Neuronal stem cell (in vitro differentiated cells): ENCODE measurements around the gene ELF5.

ENCODE experiments used
- DNase-seq: peaks from one replicate; pipeline ENCODE4 v3.0.0-alpha.2; 2013; ENCODE audit warnings: low spot score
- H2AFZ ChIP-seq: one replicate; pipeline ENCODE4 v1.6.1; 2013; ENCODE audit warnings: mild to moderate bottlenecking, low read length, inconsistent platforms
- H2AK5ac ChIP-seq: 2 replicates; pipeline ENCODE4 v1.6.1; 2013; ENCODE audit warnings: low read depth, mild to moderate bottlenecking, inconsistent platforms, low read length, moderate library complexity, mixed read lengths
- H2BK120ac ChIP-seq: 2 replicates; pipeline ENCODE4 v1.6.1; 2013; ENCODE audit warnings: low read depth, mild to moderate bottlenecking, inconsistent platforms, low read length, moderate library complexity, mixed read lengths
- H2BK12ac ChIP-seq: one replicate; pipeline ENCODE4 v1.6.1; 2013; ENCODE audit warnings: low read length, inconsistent platforms
- H2BK15ac ChIP-seq: 2 replicates; pipeline ENCODE4 v1.6.1; 2013; ENCODE audit warnings: mild to moderate bottlenecking, low read length, inconsistent platforms, mixed read lengths
- H2BK5ac ChIP-seq: one replicate; pipeline ENCODE4 v1.6.1; 2013; ENCODE audit warnings: inconsistent platforms, mild to moderate bottlenecking, low read length, moderate library complexity
- H3K14ac ChIP-seq: one replicate; pipeline ENCODE4 v1.6.1; 2013; ENCODE audit warnings: low read length, inconsistent platforms
- H3K18ac ChIP-seq: 2 replicates; pipeline ENCODE4 v1.6.1; 2013; ENCODE audit warnings: low read length, inconsistent platforms
- H3K23ac ChIP-seq: 2 replicates; pipeline ENCODE4 v1.6.1; 2013; ENCODE audit warnings: low read depth, mild to moderate bottlenecking, mixed read lengths, low read length, inconsistent platforms; ENCODE audit not compliant: poor library complexity
- H3K27ac ChIP-seq: replicated peaks from 3 replicates; pipeline ENCODE4 v1.5.1; 2013; ENCODE audit warnings: low read length, inconsistent platforms
- H3K27me3 ChIP-seq, 3 experiments: 2 replicates each; pipeline ENCODE4 v1.6.1; 2013; ENCODE audit warnings: low read length in 3 of 3, mild to moderate bottlenecking in 2 of 3, inconsistent platforms in 1 of 3, low read depth in 1 of 3, mixed read lengths in 1 of 3, moderate library complexity in 1 of 3; ENCODE audit not compliant: control insufficient read depth in 3 of 3, insufficient read depth in 3 of 3
- H3K36me3 ChIP-seq, 2 donors: replicated peaks in 1 of 2; 2 replicates each; pipeline ENCODE4 v1.6.1; 2013; ENCODE audit warnings: low read length in 2 of 2; ENCODE audit not compliant: control insufficient read depth in 2 of 2, insufficient read depth in 2 of 2
- H3K4ac ChIP-seq: 2 replicates; pipeline ENCODE4 v1.6.1; 2013; ENCODE audit warnings: inconsistent platforms, mild to moderate bottlenecking, low read length, moderate library complexity
- H3K4me1 ChIP-seq, 2 donors: 1 replicate in 1 of 2; 2 replicates in 1 of 2; pipeline ENCODE4 v1.6.1; 2013; ENCODE audit warnings: low read length in 2 of 2, low read depth in 1 of 2; ENCODE audit not compliant: control insufficient read depth in 2 of 2, insufficient read depth in 1 of 2
- H3K4me2 ChIP-seq: one replicate; pipeline ENCODE4 v1.6.1; 2013; ENCODE audit warnings: mild to moderate bottlenecking, low read length, inconsistent platforms; ENCODE audit not compliant: insufficient read depth, poor library complexity, severe bottlenecking
- H3K4me3 ChIP-seq, 2 donors: 2 replicates each; pipeline ENCODE4 v1.5.1; 2013; ENCODE audit warnings: low read length in 2 of 2, mild to moderate bottlenecking in 2 of 2, inconsistent platforms in 1 of 2, moderate library complexity in 1 of 2
- H3K79me1 ChIP-seq: one replicate; pipeline ENCODE4 v1.6.1; 2013; ENCODE audit warnings: low read depth, mild to moderate bottlenecking, inconsistent platforms, low read length, moderate library complexity
- H3K9ac ChIP-seq: one replicate; pipeline ENCODE4 v1.6.1; 2013; ENCODE audit warnings: mild to moderate bottlenecking, low read depth, low read length, inconsistent platforms; ENCODE audit not compliant: poor library complexity
- H3K9me3 ChIP-seq, 2 donors: replicated peaks in 1 of 2; 2 replicates each; pipeline versions ENCODE3 to v1.6.1; 2013; ENCODE audit warnings: low read length in 2 of 2, mild to moderate bottlenecking in 2 of 2, inconsistent platforms in 1 of 2, low read depth in 1 of 2, mixed read lengths in 1 of 2, moderate library complexity in 1 of 2; ENCODE audit not compliant: control insufficient read depth in 2 of 2, insufficient read depth in 1 of 2
- H4K8ac ChIP-seq: one replicate; pipeline ENCODE4 v1.6.1; 2013; ENCODE audit warnings: low read depth, mild to moderate bottlenecking, inconsistent platforms, low read length, moderate library complexity
- H4K91ac ChIP-seq: one replicate; pipeline ENCODE4 v1.6.1; 2013; ENCODE audit warnings: low read length, low read depth, mild to moderate bottlenecking, inconsistent platforms; ENCODE audit not compliant: poor library complexity
- WGBS, 2 donors: extraction: QIAGEN DNeasy Blood & Tissue Kit; methylation state at CpG; one replicate each; pipeline ENCODE4 v1.1.7; 2013; ENCODE audit warnings: missing lambda C conversion rate in 2 of 2, mixed read lengths in 1 of 2; ENCODE audit not compliant: insufficient read length in 2 of 2, insufficient replicate concordance in 1 of 2; ENCODE audit errors: extremely low coverage in 2 of 2; 5-methylcytosine and 5-hydroxymethylcytosine counted together

Gene ELF5

GRCh38 chr11:34519595-34520235, 6.1 kb upstream of the ELF5 start:
- H3K14ac ChIP-seq: no peak overlapping the region
- H3K4ac ChIP-seq: no peak overlapping the region
- no peak overlapping the region for H2AFZ ChIP-seq
- no peaks in the 10 kb centered on the region for H3K4me1 ChIP-seq
- no peak overlapping the region for H2BK120ac ChIP-seq
- H2AK5ac ChIP-seq: no peak overlapping the region
- no peak overlapping the region for H3K23ac ChIP-seq
- no peaks in the 10 kb centered on the region for H3K36me3 ChIP-seq
- H3K9ac ChIP-seq: no peak overlapping the region
- DNase-seq: no peak
- H3K4me2 ChIP-seq: no peak overlapping the region
- no peak overlapping the region for H3K27ac ChIP-seq
- no peak overlapping the region for H4K91ac ChIP-seq
- no CpG with 5 or more reads among the region's 2 CpGs for WGBS, 2 donors
- no peak overlapping the region for H3K18ac ChIP-seq
- no peak overlapping the region for H3K4me3 ChIP-seq
- no peaks in the 10 kb centered on the region for H3K79me1 ChIP-seq
- H4K8ac ChIP-seq: no peak overlapping the region
- peaks cover 0 to 19% (median 0%) of the 10 kb centered on the region in 3 experiments for H3K27me3 ChIP-seq
- no peak overlapping the region for H2BK12ac ChIP-seq
- H2BK5ac ChIP-seq: no peak overlapping the region
- H3K9me3 ChIP-seq: no peaks in the 10 kb centered on the region
- no peak overlapping the region for H2BK15ac ChIP-seq

- DNase-seq: no peak
These were observed 2.9 kb upstream of the ELF5 start for GRCh38 chr11:34516247-34517040.

GRCh38 chr11:34514597-34514996, 1.0 kb upstream of the ELF5 start:
- WGBS, 2 donors: no CpG with 5 or more reads among the region's 7 CpGs
- Histone ChIP-seq H3K4me1 (peaks cover 0 to 6% of the 10 kb centered on the region in 2 donors), H3K23ac (no peak overlapping the region), H3K4me3 (no peak overlapping the region), H3K36me3 (no peaks in the 10 kb centered on the region), H3K4me2 (no peak overlapping the region), H3K79me1 (no peaks in the 10 kb centered on the region), H2BK15ac (no peak overlapping the region), H2AFZ (no peak overlapping the region), H3K27me3 (peaks cover 0 to 8% (median 0%) of the 10 kb centered on the region in 3 experiments), H2AK5ac (no peak overlapping the region), H3K4ac (no peak overlapping the region), H2BK5ac (no peak overlapping the region), H3K18ac (no peak overlapping the region), H4K8ac (no peak overlapping the region), H3K9ac (no peak overlapping the region), H2BK12ac (no peak overlapping the region), H3K9me3 (no peaks in the 10 kb centered on the region), H4K91ac (no peak overlapping the region), H3K27ac (no peak overlapping the region), H2BK120ac (no peak overlapping the region), H3K14ac (no peak overlapping the region)
- no peak for DNase-seq

More at GRCh38 chr11:34516247-34517040, 2.9 kb upstream of the ELF5 start:
- H4K8ac ChIP-seq: no peak overlapping the region
- no peak overlapping the region for H2BK120ac ChIP-seq
- H2BK15ac ChIP-seq: no peak overlapping the region
- H3K9ac ChIP-seq: no peak overlapping the region
- no peak overlapping the region for H2BK12ac ChIP-seq
- peaks cover 0 to 5% of the 10 kb centered on the region in 2 donors for H3K4me1 ChIP-seq
- H2AFZ ChIP-seq: no peak overlapping the region
- no CpG with 5 or more reads among the region's 6 CpGs for WGBS, 2 donors
- H3K18ac ChIP-seq: no peak overlapping the region
- no peak overlapping the region for H4K91ac ChIP-seq
- no peak overlapping the region for H3K23ac ChIP-seq
- H3K4me2 ChIP-seq: no peak overlapping the region
- H3K14ac ChIP-seq: no peak overlapping the region
- H3K9me3 ChIP-seq: no peaks in the 10 kb centered on the region
- no peak overlapping the region for H3K4ac ChIP-seq
- no peaks in the 10 kb centered on the region for H3K79me1 ChIP-seq
- peaks cover 0 to 5% (median 0%) of the 10 kb centered on the region in 3 experiments for H3K27me3 ChIP-seq
- no peak overlapping the region for H2BK5ac ChIP-seq
- H3K27ac ChIP-seq: no peak overlapping the region
- no peaks in the 10 kb centered on the region for H3K36me3 ChIP-seq
- no peak overlapping the region for H2AK5ac ChIP-seq
- no peak overlapping the region for H3K4me3 ChIP-seq
